Measurements from ENCODE around the gene ZNF207. TPM values are rescaled to one million over a fixed set of nuclear protein-coding genes. Genes with fewer than 3 reads are reported as not detected.

ZNF207 gene
- polyA plus RNA-seq, 2 of the 4 experiments (the other 2 are of a cell fraction) = 208 to 292 TPM

DNA sequence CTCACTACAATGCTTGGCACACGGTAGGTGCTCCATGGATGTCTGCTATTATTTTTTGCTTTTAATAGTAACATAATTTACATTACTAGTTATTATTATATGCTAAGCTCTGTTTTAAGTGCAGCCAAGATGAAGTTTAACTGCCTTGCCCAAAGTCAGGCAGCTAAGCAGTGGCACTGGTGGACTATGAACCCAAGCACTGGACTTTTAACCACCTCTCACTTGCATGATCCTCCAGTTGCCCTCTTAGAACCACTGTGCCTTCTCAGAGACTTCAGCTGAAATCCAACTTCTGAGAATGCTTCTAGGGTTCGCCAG, 1.5 kb upstream of the ZNF207 start:
- Histone ChIP-seq H3K27ac (no peak overlapping the region), H3K4me3 (no peak overlapping the region), H3K9me3 (no peaks in the 10 kb centered on the region), H3K4me1 (peaks cover 22% of the 10 kb centered on the region), H3K4me2 (peak overlapping the region; percentile 86)
- no peak for ATAC-seq
- TF ChIP-seq RNF2 (IDR thresholded peaks at IDR 0.05; ENCODE audit: borderline replicate concordance, low read depth) = no peak
- no peak for TF ChIP-seq TFCP2L1 (CRISPR knock-in tag; IDR thresholded peaks at IDR 0.05)
- TF ChIP-seq RFX5 (IDR thresholded peaks at IDR 0.05) = no peak
- TF ChIP-seq CEBPB (IDR thresholded peaks at IDR 0.05) = no peak
- TF ChIP-seq, protein P1, sequence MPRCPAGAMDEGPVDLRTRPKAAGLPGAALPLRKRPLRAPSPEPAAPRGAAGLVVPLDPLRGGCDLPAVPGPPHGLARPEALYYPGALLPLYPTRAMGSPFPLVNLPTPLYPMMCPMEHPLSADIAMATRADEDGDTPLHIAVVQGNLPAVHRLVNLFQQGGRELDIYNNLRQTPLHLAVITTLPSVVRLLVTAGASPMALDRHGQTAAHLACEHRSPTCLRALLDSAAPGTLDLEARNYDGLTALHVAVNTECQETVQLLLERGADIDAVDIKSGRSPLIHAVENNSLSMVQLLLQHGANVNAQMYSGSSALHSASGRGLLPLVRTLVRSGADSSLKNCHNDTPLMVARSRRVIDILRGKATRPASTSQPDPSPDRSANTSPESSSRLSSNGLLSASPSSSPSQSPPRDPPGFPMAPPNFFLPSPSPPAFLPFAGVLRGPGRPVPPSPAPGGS (IDR thresholded peaks at IDR 0.05) = no peak
- TF ChIP-seq NFE2L2 (conservative IDR thresholded peaks at IDR 0.05; ENCODE audit: low read length) = no peak
- no peak for TF ChIP-seq ESRRA (IDR thresholded peaks at IDR 0.05; ENCODE audit: borderline replicate concordance, low read length)
- no peak for TF ChIP-seq NPAS2 (CRISPR knock-in tag; IDR thresholded peaks at IDR 0.05; ENCODE audit: borderline replicate concordance)
- TF ChIP-seq POLR2A (IDR thresholded peaks at IDR 0.05; ENCODE audit: low read length) = no peak
- TF ChIP-seq RARB (CRISPR knock-in tag; IDR thresholded peaks at IDR 0.05) = no peak
- TF ChIP-seq HOXA7 (CRISPR knock-in tag; IDR thresholded peaks at IDR 0.05) = no peak
- TF ChIP-seq, protein P2, sequence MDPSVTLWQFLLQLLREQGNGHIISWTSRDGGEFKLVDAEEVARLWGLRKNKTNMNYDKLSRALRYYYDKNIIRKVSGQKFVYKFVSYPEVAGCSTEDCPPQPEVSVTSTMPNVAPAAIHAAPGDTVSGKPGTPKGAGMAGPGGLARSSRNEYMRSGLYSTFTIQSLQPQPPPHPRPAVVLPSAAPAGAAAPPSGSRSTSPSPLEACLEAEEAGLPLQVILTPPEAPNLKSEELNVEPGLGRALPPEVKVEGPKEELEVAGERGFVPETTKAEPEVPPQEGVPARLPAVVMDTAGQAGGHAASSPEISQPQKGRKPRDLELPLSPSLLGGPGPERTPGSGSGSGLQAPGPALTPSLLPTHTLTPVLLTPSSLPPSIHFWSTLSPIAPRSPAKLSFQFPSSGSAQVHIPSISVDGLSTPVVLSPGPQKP (IDR thresholded peaks at IDR 0.05; ENCODE audit: low read depth, low read length) = no peak
- no peak for TF ChIP-seq ZNF302 (CRISPR knock-in tag; IDR thresholded peaks at IDR 0.05)
- TF ChIP-seq, protein P3, sequence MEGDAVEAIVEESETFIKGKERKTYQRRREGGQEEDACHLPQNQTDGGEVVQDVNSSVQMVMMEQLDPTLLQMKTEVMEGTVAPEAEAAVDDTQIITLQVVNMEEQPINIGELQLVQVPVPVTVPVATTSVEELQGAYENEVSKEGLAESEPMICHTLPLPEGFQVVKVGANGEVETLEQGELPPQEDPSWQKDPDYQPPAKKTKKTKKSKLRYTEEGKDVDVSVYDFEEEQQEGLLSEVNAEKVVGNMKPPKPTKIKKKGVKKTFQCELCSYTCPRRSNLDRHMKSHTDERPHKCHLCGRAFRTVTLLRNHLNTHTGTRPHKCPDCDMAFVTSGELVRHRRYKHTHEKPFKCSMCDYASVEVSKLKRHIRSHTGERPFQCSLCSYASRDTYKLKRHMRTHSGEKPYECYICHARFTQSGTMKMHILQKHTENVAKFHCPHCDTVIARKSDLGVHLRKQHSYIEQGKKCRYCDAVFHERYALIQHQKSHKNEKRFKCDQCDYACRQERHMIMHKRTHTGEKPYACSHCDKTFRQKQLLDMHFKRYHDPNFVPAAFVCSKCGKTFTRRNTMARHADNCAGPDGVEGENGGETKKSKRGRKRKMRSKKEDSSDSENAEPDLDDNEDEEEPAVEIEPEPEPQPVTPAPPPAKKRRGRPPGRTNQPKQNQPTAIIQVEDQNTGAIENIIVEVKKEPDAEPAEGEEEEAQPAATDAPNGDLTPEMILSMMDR (IDR thresholded peaks at IDR 0.05) = no peak
- no peak for TF ChIP-seq CBX8 (IDR thresholded peaks at IDR 0.05)
- no peak for TF ChIP-seq NR3C1 (IDR thresholded peaks at IDR 0.05)
- no peak for TF ChIP-seq CHD2 (IDR thresholded peaks at IDR 0.05; ENCODE audit: low read length, partially characterized antibody)
- no peak for TF ChIP-seq MAFK (IDR thresholded peaks at IDR 0.05; ENCODE audit: partially characterized antibody)
- WGBS (ENCODE audit: missing lambda C conversion rate) = 97% methylated on average over 2 of the region's 2 CpGs
- ChIA-PET CTCF (interaction anchor here (0.6 to 1.5 kb wide), 6 partner anchors 10 to 443 kb away, joined by 3 to 5 read pairs (median 4); no protein-coding TSS in a partner anchor), POLR2A (no interaction called here)
- no peak for DNase-seq (ENCODE audit: low read depth in 1 of 2, low spot score in 1 of 2)
- no peak for FAIRE-seq

DNA sequence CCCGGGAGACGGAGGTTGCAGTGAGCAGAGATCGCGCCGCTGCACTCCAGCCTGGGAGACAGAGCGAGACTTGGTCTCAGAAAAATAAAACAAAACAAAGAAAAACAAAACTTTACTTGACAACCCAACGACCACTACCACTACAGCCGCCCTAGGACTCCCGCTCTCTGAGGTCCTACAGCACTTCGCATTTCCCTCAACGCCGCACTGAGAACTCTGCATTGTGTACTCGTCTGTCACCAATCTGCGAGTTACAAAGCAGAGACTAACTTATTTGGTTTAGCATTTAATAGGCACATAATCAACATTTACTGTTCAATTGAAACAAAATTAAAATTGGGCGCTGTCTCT, 479 bp upstream of the ZNF207 start:
- DNase-seq (ENCODE audit: low read depth in 1 of 2, low spot score in 1 of 2) = peak in 1 of 2 experiments; percentile 16

More for the DNA sequence above, 479 bp upstream of the ZNF207 start:
- ATAC-seq (peak; percentile 19 to 22; a peak in 3 of 6 replicates), FAIRE-seq (no peak)
- 12% methylated on average over 15 of the region's 15 CpGs for WGBS (ENCODE audit: missing lambda C conversion rate)
- POLR2A ChIA-PET = interaction anchor here (1.5 to 1.6 kb wide), 2 partner anchors 8 to 95 kb away, joined by 5 to 6 read pairs; partner anchors contain the start of genes C17orf75 and PSMD11
- peak overlapping the region; percentile 89 to 91 for H3K27ac ChIP-seq
- H3K9me3 ChIP-seq = no peaks in the 10 kb centered on the region
- peak overlapping the region; percentile 86 for H3K4me2 ChIP-seq
- H3K4me3 ChIP-seq = peak overlapping the region; percentile 80
- CTCF ChIA-PET = interaction anchor here (0.9 to 1.5 kb wide), 3 partner anchors 15 to 30 kb away, joined by 3 to 5 read pairs (median 4); no protein-coding TSS in a partner anchor
- TF ChIP-seq PHF8 (IDR thresholded peaks at IDR 0.05; ENCODE audit: borderline replicate concordance, low read depth) (0 out of 2 replicates have a peak, but pooled peaks have one; percentile 14), TFCP2L1 (CRISPR knock-in tag; IDR thresholded peaks at IDR 0.05) (0 out of 2 replicates have a peak, but pooled peaks have one; percentile 72), FOSB (CRISPR knock-in tag; IDR thresholded peaks at IDR 0.05) (no peak)
- peaks cover 28% of the 10 kb centered on the region for H3K4me1 ChIP-seq
